ENCODE data around the gene TM7SF2. TPM values are rescaled to one million over a fixed set of nuclear protein-coding genes. Genes with fewer than 3 reads are reported as not detected.

Gene TM7SF2
- total RNA-seq, 4 donors from 2014 or later, result 7.3 to 18.4 (median 11.0) TPM

DNA sequence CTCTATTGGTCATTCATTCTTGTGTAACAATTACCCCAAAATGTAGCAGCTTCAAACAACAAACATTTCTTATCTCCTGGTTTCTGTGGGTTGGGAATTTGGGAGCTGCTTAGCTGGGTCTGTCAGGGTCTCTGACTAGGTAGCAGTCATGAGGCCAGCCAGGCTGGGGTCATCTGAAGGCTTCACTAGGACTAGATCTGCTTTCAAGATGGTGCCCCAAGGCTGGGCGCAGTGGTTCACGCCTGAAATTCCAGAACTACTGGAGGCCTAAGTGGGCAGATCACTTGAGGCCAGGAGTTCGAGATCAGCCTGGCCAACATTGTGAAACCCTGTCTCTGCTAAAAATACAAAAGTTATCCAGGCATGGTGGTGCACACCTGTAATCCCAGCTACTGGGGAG, 45.3 kb downstream of the TM7SF2 start:
- Histone ChIP-seq H3K4me1 (no peaks in the 10 kb centered on the region), H3K27ac (no peak overlapping the region), H3K36me3 (no peaks in the 10 kb centered on the region), H3K27me3 (no peaks in the 10 kb centered on the region), H3K4me3 (no peak overlapping the region), H3K9me3 (no peaks in the 10 kb centered on the region)
- in situ Hi-C loops (cut with MboI; ENCODE audit: low sequenced_read_pairs in 4 of 4), result no loop called here
- TF ChIP-seq POLR2A (IDR thresholded peaks at IDR 0.05), result no peak
- TF ChIP-seq, protein P1, sequence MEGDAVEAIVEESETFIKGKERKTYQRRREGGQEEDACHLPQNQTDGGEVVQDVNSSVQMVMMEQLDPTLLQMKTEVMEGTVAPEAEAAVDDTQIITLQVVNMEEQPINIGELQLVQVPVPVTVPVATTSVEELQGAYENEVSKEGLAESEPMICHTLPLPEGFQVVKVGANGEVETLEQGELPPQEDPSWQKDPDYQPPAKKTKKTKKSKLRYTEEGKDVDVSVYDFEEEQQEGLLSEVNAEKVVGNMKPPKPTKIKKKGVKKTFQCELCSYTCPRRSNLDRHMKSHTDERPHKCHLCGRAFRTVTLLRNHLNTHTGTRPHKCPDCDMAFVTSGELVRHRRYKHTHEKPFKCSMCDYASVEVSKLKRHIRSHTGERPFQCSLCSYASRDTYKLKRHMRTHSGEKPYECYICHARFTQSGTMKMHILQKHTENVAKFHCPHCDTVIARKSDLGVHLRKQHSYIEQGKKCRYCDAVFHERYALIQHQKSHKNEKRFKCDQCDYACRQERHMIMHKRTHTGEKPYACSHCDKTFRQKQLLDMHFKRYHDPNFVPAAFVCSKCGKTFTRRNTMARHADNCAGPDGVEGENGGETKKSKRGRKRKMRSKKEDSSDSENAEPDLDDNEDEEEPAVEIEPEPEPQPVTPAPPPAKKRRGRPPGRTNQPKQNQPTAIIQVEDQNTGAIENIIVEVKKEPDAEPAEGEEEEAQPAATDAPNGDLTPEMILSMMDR (IDR thresholded peaks at IDR 0.05 in 4 of 5, conservative IDR thresholded peaks at IDR 0.05 in 1 of 5), result no peak
- ATAC-seq (no peak), DNase-seq (no peak)
- intact Hi-C loops (cut with DNase I; ENCODE audit: low total_unique reads), result no loop called here

DNA sequence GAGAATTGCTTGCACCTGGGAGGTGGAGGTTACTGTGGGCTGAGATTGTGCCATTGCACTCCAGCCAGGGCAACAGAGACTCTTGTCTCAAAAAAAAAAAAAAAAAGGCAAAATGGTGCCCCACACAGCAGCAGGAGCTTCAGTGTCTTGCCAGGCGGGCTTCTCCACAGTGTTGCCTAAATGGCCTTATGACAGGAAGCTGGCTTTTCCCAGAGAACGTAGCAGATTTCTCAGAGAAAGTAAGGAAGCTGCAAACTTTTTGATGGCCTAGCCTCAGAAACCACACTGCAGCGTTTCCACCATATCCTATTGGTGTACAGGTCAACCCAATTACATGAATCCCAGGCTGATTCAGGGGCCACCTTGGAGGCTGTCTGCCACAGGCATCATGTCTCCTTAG, 45.7 kb downstream of the TM7SF2 start:
- Histone ChIP-seq H3K4me3 (no peak overlapping the region), H3K9me3 (no peaks in the 10 kb centered on the region), H3K4me1 (no peaks in the 10 kb centered on the region), H3K36me3 (no peaks in the 10 kb centered on the region), H3K27ac (no peak overlapping the region), H3K27me3 (no peaks in the 10 kb centered on the region)
- DNase-seq (no peak), ATAC-seq (no peak)
- intact Hi-C loops (cut with DNase I; ENCODE audit: low total_unique reads) (no loop called here), in situ Hi-C loops (cut with MboI; ENCODE audit: low sequenced_read_pairs in 4 of 4) (no loop called here)
- TF ChIP-seq, protein P1 (IDR thresholded peaks at IDR 0.05 in 4 of 5, conservative IDR thresholded peaks at IDR 0.05 in 1 of 5), result no peak

DNA sequence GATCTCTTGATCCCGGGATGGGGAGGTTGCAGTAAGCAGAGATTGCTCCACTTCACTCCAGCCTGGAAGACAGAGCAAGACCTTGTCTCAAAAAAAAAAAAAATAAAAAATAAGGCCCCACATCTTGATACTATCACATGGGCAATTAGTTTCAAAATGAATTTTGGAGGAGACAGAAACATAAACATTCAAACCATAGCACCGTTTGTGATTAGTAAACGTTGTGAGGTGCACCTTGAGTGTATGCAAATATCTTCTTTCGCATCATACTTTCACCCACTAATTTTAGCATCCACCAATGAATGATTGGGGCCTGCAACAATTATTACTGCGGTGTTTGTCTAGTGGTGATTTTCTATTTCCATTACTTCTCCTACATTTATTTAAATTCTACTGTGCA, 47.3 kb downstream of the TM7SF2 start:
- no peaks in the 10 kb centered on the region for H3K36me3 ChIP-seq
- H3K9me3 ChIP-seq, result no peaks in the 10 kb centered on the region
- intact Hi-C loops (cut with DNase I; ENCODE audit: low total_unique reads), result no loop called here
- no peak overlapping the region for H3K4me3 ChIP-seq
- no peak for DNase-seq
- TF ChIP-seq, protein P1 (IDR thresholded peaks at IDR 0.05 in 4 of 5, conservative IDR thresholded peaks at IDR 0.05 in 1 of 5), result no peak
- no peak for TF ChIP-seq POLR2A (IDR thresholded peaks at IDR 0.05)
- no peak overlapping the region for H3K27ac ChIP-seq
- no peaks in the 10 kb centered on the region for H3K4me1 ChIP-seq
- no peak for ATAC-seq
- in situ Hi-C loops (cut with MboI; ENCODE audit: low sequenced_read_pairs in 4 of 4), result no loop called here
- no peaks in the 10 kb centered on the region for H3K27me3 ChIP-seq

DNA sequence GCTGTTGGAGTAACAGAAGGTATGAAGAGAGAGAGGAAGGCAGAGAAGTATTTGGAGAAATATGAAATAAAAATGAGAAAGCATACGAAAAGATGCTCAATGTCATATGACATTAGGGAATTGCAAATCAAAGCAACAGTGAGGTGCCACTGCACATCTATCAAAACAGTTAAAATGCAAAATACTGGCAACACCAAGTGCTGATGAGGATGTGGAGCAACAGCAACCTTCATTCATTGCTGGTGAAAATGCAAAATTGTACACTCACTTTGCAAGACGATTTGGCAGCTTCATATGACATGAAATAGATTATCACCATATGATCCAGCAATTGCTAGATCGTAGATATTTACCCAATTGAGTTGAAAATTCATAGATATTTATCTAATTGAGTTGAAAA, 49.0 kb downstream of the TM7SF2 start:
- Histone ChIP-seq H3K27me3 (no peaks in the 10 kb centered on the region), H3K36me3 (no peaks in the 10 kb centered on the region), H3K9me3 (no peaks in the 10 kb centered on the region), H3K4me3 (no peak overlapping the region), H3K4me1 (no peaks in the 10 kb centered on the region), H3K27ac (no peak overlapping the region)
- ATAC-seq (no peak), DNase-seq (no peak)
- no peak for TF ChIP-seq POLR2A (IDR thresholded peaks at IDR 0.05)
- TF ChIP-seq, protein P1 (IDR thresholded peaks at IDR 0.05 in 4 of 5, conservative IDR thresholded peaks at IDR 0.05 in 1 of 5), result no peak
- intact Hi-C loops (cut with DNase I; ENCODE audit: low total_unique reads) (no loop called here), in situ Hi-C loops (cut with MboI; ENCODE audit: low sequenced_read_pairs in 4 of 4) (no loop called here)

DNA sequence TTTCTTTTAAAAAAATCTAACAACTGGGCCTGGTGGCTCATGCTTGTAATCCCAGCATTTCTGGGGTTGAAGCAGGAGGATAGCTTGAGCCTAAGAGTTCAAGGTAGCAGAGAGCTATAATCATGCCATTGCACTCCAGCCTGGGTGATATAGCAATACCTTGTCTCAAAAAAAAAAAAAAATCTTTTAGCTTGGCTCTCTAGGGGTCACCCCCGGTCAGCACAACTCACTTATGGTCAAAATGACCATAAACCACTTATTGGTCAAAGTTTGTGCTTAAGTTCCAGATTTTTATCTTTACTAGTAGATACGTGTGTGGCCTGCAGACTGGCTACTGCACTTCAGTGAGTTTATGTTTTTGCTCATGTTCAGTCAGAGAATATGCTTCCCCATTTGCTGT, 52.0 kb downstream of the TM7SF2 start:
- DNase-seq, result no peak
- H3K27ac ChIP-seq, result no peak overlapping the region
- no peaks in the 10 kb centered on the region for H3K4me1 ChIP-seq
- H3K4me3 ChIP-seq, result no peak overlapping the region
- in situ Hi-C loops (cut with MboI; ENCODE audit: low sequenced_read_pairs in 4 of 4), result no loop called here
- no peaks in the 10 kb centered on the region for H3K9me3 ChIP-seq
- no peak for TF ChIP-seq POLR2A (IDR thresholded peaks at IDR 0.05)
- TF ChIP-seq, protein P1 (IDR thresholded peaks at IDR 0.05 in 4 of 5, conservative IDR thresholded peaks at IDR 0.05 in 1 of 5), result no peak
- ATAC-seq, result no peak
- intact Hi-C loops (cut with DNase I; ENCODE audit: low total_unique reads), result no loop called here
- H3K27me3 ChIP-seq, result no peaks in the 10 kb centered on the region
- no peaks in the 10 kb centered on the region for H3K36me3 ChIP-seq

Measured in gastrocnemius medialis (tissue), 4 donors.